Activated naive CD8-positive, alpha-beta T cell treated with anti-CD3 and anti-CD28 coated beads, Interleukin-2, amount 50 U/mL, for 16 hours (primary cell): ENCODE data around the gene UBA5.
A peak's percentile ranks its signal among the peaks of the same experiment; 100 is the strongest.
"Not testable (repeated sequence)": the region's sequence is repeated elsewhere in the genome, so short reads cannot be mapped to it uniquely, and the experiment has no call there.

ENCODE experiments used
- DNase-seq: peaks from one replicate; pipeline ENCODE4 v3.0.0-alpha.2; 2020; ENCODE audit warnings: low read depth, low spot score

UBA5 gene

DNA sequence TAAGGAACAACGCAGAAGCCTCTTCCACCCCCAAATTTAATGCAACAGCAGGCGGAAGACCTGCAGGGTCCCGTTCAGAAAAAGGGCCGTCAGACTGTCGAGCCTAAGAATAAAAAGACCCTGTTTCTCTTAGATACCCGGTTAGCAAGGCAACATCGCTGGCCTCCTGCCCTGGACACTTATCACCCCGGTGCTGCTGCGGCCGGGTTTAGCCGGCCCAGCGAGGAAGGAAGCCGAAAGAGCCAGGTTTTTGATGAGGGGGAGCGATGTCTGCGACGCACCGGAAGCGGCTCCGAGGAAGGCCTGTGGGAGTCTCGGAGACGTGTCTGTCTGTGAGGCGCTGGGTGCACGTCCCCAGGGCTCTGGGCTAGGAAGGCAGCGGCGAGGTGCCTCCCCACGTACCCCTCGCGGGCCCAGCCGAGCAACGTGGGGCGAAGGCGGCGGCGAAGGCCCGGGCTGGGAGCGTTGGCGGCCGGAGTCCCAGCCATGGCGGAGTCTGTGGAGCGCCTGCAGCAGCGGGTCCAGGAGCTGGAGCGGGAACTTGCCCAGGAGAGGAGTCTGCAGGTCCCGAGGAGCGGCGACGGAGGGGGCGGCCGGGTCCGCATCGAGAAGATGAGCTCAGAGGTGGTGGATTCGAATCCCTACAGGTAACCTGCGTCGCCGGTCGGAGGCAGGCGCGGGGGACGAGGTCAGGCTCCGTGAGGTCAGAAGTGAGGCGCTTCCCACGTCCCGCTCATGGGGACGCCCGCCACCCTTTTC, at the start of gene UBA5:
Gene UBA5 (plus strand): TSS at position 278 of the 759 bp plus-strand sequence. CDS start 209 bp downstream, at position 487.
- DNase-seq = peak; percentile 39

GRCh38 chr3:132615301-132615700, 44.8 kb upstream of the UBA5 start:
- not testable (repeated sequence) for DNase-seq

DNA sequence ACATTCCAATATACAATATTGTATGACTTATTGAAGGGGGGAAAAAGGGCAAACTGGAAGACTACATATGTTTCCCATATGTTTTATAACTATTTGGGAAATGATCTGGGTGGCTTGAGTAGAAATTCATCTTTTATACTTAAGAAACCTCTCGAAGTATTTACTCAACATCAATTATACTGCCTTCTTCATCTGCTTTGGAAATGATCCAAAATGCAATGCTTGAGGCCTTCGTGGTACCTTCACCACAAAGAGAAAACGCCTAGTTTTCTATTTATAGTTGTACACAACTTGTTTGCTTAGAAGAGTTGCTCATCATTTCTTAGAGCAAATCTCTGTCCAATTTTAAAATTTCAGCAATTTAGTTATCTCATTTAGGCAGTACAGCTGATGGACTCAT, 44.2 kb upstream of the UBA5 start:
- DNase-seq = no peak

- no peak for DNase-seq
These were observed 43.3 kb upstream of the UBA5 start for GRCh38 chr3:132616780-132617179.

- DNase-seq = no peak
These were observed 38.0 kb upstream of the UBA5 start for GRCh38 chr3:132622148-132622547.

DNA sequence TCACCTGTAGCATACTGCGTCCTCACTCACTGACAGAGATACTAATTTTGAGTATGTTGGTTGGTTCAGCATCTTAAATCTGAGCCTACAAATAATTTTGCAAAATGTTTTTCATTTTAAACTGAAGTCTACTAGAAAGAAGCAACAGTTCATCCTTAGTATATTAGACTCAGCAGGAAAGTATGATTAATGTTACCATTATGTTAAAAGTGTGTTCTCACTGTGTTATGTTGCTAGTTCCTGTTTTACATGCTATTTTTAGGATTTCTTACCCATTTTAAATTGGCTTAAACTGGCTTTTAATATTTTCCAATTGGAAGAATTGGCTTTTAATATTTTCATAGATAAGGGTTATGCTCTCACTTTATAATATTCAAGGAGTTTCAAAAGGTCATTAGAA, 37.4 kb upstream of the UBA5 start:
- DNase-seq = no peak

DNA sequence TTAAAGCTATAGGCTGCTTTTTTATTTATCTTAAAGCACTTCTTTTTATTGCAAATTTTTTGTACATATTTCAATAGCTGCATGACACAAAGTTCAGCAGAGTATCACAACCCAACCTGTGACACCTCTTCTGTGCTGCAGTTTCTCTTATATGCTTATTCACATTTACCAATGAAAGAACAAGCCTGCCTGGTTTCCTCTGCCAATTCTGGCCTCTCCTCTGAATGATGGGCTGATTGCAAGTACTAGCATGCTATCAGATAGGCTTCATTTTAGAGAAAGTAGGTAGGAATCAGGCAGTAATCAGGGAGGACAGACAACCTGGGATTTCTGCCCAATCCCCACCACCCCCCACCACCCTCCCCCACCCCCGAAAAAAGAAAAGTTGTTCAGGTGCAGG, 36.5 kb upstream of the UBA5 start:
- DNase-seq = no peak

DNA sequence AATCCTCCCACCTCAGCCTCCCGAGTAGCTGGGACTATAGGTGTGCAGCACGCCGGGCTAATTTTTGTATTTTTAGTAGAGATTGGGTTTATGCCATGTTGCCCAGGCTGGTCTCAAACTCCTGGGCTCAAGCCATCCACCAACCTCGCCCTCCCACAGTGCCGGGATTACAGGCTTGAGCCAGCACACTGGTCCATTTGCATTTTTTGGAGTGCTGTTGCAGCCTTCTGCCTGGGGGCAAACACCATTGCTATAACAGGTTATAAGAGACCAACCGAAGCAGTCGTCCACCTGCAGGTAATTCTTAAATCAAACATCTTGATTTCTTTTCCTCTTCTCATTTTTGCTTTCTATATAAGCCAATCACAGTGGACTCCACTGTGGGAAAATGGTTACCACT, 35.3 kb upstream of the UBA5 start:
- DNase-seq = no peak

DNA sequence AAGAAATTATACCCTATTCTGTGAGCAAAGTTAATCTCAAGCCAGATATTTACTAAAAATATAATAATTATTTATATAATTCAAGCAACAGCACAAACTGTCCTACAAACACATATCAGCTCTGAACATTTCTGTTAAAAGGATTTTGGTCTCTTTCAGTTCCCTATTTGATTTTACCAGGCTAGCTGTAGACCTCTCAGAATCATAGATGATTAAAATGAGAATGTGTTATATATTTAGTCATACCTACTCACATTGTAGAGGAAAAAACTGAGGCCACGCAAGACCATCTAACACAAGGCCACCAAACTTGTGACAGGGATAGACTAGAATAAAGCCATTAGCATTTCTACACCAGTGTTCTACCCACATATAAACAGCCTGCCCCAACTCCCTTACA, 34.5 kb upstream of the UBA5 start:
- no peak for DNase-seq

DNA sequence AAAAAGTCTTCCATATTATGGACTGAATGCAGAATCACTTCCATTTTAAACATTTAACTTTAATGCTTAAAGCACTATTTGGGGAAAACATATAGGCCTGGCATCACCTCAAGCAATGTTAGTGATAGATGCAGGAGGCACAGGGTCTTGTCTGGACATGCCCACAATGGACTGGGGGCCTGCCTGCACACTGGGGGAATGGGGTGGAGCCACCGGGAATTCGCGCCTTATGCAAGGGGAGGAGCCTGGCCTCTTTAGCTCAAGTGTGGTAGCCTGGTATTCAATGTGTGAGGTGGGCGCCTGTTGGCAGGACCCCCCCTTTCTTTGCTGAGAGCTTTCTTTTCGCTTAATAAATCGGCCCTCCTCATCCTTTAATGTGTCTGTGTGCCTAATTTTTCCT, 33.2 kb upstream of the UBA5 start:
- no peak for DNase-seq

GRCh38 chr3:132628157-132628556, 32.0 kb upstream of the UBA5 start:
- DNase-seq = no peak

DNA sequence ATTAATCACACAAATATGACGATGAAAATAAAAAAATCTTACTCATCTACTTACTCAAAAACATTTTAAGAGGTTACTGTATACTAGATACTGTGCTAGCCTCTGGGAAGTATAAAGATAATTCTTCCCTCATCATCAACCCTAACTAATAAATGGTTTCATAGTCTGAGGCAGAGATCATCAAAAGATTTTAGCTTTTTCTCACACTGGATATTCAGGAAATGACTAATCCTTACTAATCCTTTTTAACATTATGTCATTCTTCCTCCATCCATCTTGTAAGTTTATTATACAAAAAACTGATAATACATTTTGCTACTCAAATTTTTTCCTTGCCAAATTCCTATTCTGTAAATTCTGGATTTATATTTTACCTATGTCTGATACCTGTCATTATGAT, 30.2 kb upstream of the UBA5 start:
- DNase-seq = no peak

DNA sequence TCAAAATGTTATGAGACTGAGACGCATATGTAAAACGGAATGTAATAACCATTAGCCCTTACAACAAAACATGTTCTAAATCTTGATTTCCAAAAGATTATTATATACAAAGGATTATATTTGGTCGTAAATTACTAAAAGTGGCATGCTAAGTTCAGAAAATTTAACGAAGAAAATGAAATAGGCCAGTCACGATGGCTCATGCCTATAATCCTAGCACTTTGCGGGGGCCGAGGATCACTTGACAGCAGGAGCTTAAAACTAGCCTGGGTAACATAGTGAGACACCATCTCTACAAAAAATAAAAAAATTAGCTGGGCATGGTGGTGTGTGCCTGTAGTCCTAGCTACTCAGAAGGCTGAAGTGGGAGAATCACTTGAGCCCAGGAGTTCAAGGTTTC, 29.5 kb upstream of the UBA5 start:
- no peak for DNase-seq

- DNase-seq = no peak
These were observed 25.1 kb upstream of the UBA5 start for GRCh38 chr3:132635052-132635451.

DNA sequence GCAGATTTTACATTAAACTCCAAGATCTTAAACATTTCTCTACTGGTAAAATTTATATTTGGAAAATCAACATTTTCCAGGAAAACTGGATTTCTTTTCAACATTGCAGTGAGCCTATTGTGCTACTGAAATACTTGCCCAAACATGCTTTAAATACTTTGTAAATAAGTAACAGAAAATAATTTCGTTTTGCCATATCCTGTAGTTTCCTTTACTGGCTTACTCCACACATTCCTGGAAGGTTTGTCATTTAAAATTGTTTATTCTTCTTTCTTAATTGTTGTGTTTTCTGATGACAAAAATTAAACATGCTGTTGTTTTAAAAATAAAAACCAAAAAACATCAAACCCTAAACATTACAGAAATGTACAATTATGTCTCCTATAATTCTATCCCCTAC, 22.5 kb upstream of the UBA5 start:
- no peak for DNase-seq

DNA sequence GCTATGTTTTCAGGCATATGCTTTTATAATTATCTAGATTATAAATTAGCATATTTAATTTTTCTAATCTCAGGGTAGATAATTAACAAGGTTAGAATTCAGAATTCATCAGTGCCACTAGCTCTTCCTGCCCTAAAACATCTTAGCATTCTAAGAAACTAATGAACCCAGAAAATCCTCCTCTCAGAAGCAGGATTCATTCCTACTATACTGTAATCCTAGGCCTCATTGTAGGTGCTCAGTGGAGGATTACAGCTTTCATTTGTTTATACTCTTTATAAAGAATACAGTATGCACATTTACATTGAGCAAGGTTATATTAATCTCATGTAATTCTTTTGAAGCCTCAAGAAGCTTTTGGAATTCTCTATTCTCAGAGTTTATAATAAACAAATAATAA, 21.4 kb upstream of the UBA5 start:
- DNase-seq = no peak

- not testable (repeated sequence) for DNase-seq
These were observed 18.7 kb upstream of the UBA5 start for GRCh38 chr3:132641427-132641826.

GRCh38 chr3:132641837-132642538, 18.1 kb upstream of the UBA5 start:
- DNase-seq = no peak

DNA sequence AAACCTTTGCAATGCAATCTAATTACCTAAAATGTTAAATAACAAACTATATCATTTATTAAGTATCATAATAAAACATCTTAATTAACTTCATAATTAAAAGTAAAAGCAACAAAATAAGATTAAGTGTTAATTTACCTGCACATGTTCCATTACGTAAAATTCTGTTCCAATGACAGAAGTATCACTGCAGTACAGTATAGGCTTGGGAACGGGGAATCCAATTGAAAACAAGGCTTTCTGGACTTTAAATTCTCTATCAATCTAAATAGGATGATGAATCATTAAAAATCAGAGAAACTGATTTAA, 17.6 kb upstream of the UBA5 start:
- no peak for DNase-seq

DNA sequence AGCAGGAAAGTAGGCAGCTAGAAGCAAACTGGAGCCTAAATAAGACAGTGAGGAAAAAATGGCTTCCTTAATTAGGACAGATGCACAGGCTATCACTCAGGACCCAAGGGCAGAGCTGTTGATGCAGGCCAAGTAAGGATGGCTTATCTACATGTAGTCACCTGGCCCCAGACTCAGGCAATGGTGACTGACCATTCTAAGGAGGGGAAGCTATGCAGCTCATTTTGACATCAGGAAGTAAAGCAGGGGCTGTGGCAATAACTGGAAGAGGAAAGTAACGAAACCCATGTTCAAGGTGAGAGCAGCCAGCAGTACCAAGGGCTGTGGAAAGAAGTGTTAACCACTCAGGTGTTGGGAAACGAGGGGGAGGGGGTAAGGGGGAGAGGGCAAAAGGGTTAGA, 16.8 kb upstream of the UBA5 start:
- DNase-seq = no peak

GRCh38 chr3:132645058-132645457, 15.1 kb upstream of the UBA5 start:
- no peak for DNase-seq

DNA sequence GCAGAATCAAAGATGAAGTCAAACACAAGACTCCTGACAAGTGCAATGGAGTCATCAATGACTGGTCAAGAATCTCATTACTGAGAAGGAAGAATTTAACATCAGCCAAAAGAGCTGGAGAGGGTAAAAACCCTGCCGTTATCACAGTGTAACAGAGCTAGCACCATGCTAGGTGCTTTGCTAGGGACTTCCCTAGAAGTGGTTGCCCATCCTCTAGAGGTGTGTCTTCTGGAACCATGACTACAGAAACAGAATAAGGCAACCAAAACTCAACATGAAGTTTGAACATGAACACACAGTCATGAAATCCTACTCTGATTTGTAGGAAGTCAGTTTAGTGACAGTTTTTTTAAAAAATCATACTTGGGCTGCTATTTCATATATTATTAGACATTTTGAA, 10.0 kb upstream of the UBA5 start:
- DNase-seq = no peak

GRCh38 chr3:132652640-132653270, 7.4 kb upstream of the UBA5 start:
- no peak for DNase-seq
